ENCODE results near the gene FKBP8. TPM values are rescaled to one million over a fixed set of nuclear protein-coding genes. Genes with fewer than 3 reads are reported as not detected.

Gene FKBP8
- total and polyA plus RNA-seq, 12 donors: 26.3 to 816 (median 265) TPM

GRCh38 chr19:18539372-18539771 is 4.0 kb downstream of the FKBP8 start:
- H3K36me3 ChIP-seq (replicated peaks in 1 of 2): peaks cover 0 to 50% of the 10 kb centered on the region in 2 donors
- WGBS, 4 donors: 95 to 100% (median 95%) methylated on average over 2 to 19 of the region's 19 CpGs; no CpG with 5 or more reads in 1 of the 4 donors
- H3K4me3 ChIP-seq: no peak overlapping the region
- peaks cover 2 to 13% of the 10 kb centered on the region in 2 donors for H3K4me1 ChIP-seq (replicated peaks in 1 of 2)
- H3K27ac ChIP-seq: no peak overlapping the region
- TF ChIP-seq, protein P1, sequence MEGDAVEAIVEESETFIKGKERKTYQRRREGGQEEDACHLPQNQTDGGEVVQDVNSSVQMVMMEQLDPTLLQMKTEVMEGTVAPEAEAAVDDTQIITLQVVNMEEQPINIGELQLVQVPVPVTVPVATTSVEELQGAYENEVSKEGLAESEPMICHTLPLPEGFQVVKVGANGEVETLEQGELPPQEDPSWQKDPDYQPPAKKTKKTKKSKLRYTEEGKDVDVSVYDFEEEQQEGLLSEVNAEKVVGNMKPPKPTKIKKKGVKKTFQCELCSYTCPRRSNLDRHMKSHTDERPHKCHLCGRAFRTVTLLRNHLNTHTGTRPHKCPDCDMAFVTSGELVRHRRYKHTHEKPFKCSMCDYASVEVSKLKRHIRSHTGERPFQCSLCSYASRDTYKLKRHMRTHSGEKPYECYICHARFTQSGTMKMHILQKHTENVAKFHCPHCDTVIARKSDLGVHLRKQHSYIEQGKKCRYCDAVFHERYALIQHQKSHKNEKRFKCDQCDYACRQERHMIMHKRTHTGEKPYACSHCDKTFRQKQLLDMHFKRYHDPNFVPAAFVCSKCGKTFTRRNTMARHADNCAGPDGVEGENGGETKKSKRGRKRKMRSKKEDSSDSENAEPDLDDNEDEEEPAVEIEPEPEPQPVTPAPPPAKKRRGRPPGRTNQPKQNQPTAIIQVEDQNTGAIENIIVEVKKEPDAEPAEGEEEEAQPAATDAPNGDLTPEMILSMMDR (IDR thresholded peaks at IDR 0.05): no peak
- no peak for TF ChIP-seq POLR2A (IDR thresholded peaks at IDR 0.05)
- no peaks in the 10 kb centered on the region for H3K9me3 ChIP-seq (replicated peaks in 1 of 3)
- H3K27me3 ChIP-seq: no peaks in the 10 kb centered on the region
- intact Hi-C loops (cut with DNase I): no loop called here
- DNase-seq: no peak

- Histone ChIP-seq H3K9me3 (replicated peaks in 1 of 3) (no peaks in the 10 kb centered on the region), H3K27me3 (no peaks in the 10 kb centered on the region), H3K27ac (no peak overlapping the region), H3K4me3 (no peak overlapping the region), H3K36me3 (replicated peaks in 1 of 2) (peaks cover 0 to 54% of the 10 kb centered on the region in 2 donors), H3K4me1 (replicated peaks in 1 of 2) (peaks cover 2 to 8% of the 10 kb centered on the region in 2 donors)
- no peak for DNase-seq
- intact Hi-C loops (cut with DNase I): no loop called here
- 89 to 95% (median 91%) methylated on average over 4 to 22 of the region's 22 CpGs for WGBS, 4 donors
- TF ChIP-seq POLR2A (IDR thresholded peaks at IDR 0.05): no peak
- TF ChIP-seq, protein P1 (IDR thresholded peaks at IDR 0.05): no peak
These were observed 5.3 kb downstream of the FKBP8 start for GRCh38 chr19:18538115-18538514.

DNA sequence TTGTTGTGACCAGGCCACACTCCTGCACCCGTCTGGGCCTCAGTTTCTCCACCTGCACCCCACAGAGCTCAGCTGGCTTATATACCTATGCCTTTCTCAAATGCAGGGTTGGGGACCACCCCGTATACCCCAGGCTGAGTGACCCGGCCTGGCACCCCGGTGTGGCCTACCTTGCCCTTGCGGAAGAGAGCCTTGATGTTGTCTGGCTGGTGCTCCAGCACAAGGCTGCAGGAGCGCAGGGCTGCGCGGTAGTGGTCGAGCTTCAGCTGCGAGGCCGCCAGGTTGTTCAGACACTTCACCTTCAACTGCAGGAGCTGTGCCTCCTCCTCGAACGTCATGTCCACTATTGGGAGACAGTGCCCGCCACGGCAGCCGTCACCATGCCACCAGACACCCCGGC is 5.9 kb downstream of the FKBP8 start:
- no peaks in the 10 kb centered on the region for H3K27me3 ChIP-seq
- TF ChIP-seq, protein P1 (IDR thresholded peaks at IDR 0.05): no peak
- no peak for TF ChIP-seq POLR2A (IDR thresholded peaks at IDR 0.05)
- peaks cover under 1 to 7% of the 10 kb centered on the region in 2 donors for H3K4me1 ChIP-seq (replicated peaks in 1 of 2)
- WGBS, 4 donors: 94 to 96% (median 95%) methylated on average over 6 to 17 of the region's 17 CpGs
- H3K4me3 ChIP-seq: no peak overlapping the region
- no peak overlapping the region for H3K27ac ChIP-seq
- intact Hi-C loops (cut with DNase I): no loop called here
- no peak for DNase-seq
- no peaks in the 10 kb centered on the region for H3K9me3 ChIP-seq (replicated peaks in 1 of 3)
- peaks cover 0 to 61% of the 10 kb centered on the region in 2 donors for H3K36me3 ChIP-seq (replicated peaks in 1 of 2)

GRCh38 chr19:18536475-18536874 is 6.9 kb downstream of the FKBP8 start:
- WGBS, 4 donors: 91 to 95% (median 93%) methylated on average over 8 to 10 of the region's 10 CpGs
- peaks cover 0 to 70% of the 10 kb centered on the region in 2 donors for H3K36me3 ChIP-seq (replicated peaks in 1 of 2)
- no peak for TF ChIP-seq POLR2A (IDR thresholded peaks at IDR 0.05)
- TF ChIP-seq, protein P1 (IDR thresholded peaks at IDR 0.05): no peak
- H3K4me1 ChIP-seq (replicated peaks in 1 of 2): no peaks in the 10 kb centered on the region
- intact Hi-C loops (cut with DNase I): no loop called here
- no peaks in the 10 kb centered on the region for H3K9me3 ChIP-seq (replicated peaks in 1 of 3)
- no peak for DNase-seq
- H3K4me3 ChIP-seq: no peak overlapping the region
- no peak overlapping the region for H3K27ac ChIP-seq
- no peaks in the 10 kb centered on the region for H3K27me3 ChIP-seq

All from adrenal gland (tissue), 12 donors.